ENCODE results near the gene ARAP3.

Gene ARAP3

GRCh38 chr5:141715346-141715905 lies 33.4 kb upstream of the ARAP3 start:
- no peak overlapping the region for H3K27ac ChIP-seq (ENCODE audit: low read depth, low read length)
- H3K4me1 ChIP-seq (ENCODE audit: control insufficient read depth in 5 of 5, insufficient read depth in 5 of 5, low read length in 5 of 5), result peaks cover 0 to 32% (median 6%) of the 10 kb centered on the region in 5 donors
- H3K36me3 ChIP-seq (ENCODE audit: control insufficient read depth in 5 of 5, insufficient read depth in 5 of 5, low read length in 5 of 5), result no peaks in the 10 kb centered on the region
- H3K9ac ChIP-seq (ENCODE audit: low read length in 5 of 5), result no peak overlapping the region
- H3K9me3 ChIP-seq (ENCODE audit: control insufficient read depth in 5 of 5, low read length in 5 of 5), result no peaks in the 10 kb centered on the region
- H3K27me3 ChIP-seq (ENCODE audit: control insufficient read depth in 5 of 5, insufficient read depth in 4 of 5, low read length in 5 of 5), result peaks cover 3 to 16% (median 6%) of the 10 kb centered on the region in 5 donors
- H3K4me3 ChIP-seq (ENCODE audit: low read depth in 1 of 5, low read length in 5 of 5), result no peak overlapping the region

GRCh38 chr5:141714542-141715310 lies 32.7 kb upstream of the ARAP3 start:
- peaks cover 0 to 32% (median 6%) of the 10 kb centered on the region in 5 donors for H3K4me1 ChIP-seq (ENCODE audit: control insufficient read depth in 5 of 5, insufficient read depth in 5 of 5, low read length in 5 of 5)
- H3K4me3 ChIP-seq (ENCODE audit: low read depth in 1 of 5, low read length in 5 of 5), result no peak overlapping the region
- H3K36me3 ChIP-seq (ENCODE audit: control insufficient read depth in 5 of 5, insufficient read depth in 5 of 5, low read length in 5 of 5), result no peaks in the 10 kb centered on the region
- no peak overlapping the region for H3K9ac ChIP-seq (ENCODE audit: low read length in 5 of 5)
- no peaks in the 10 kb centered on the region for H3K9me3 ChIP-seq (ENCODE audit: control insufficient read depth in 5 of 5, low read length in 5 of 5)
- peaks cover 3 to 16% (median 6%) of the 10 kb centered on the region in 5 donors for H3K27me3 ChIP-seq (ENCODE audit: control insufficient read depth in 5 of 5, insufficient read depth in 4 of 5, low read length in 5 of 5)
- no peak overlapping the region for H3K27ac ChIP-seq (ENCODE audit: low read depth, low read length)

GRCh38 chr5:141713616-141714309 lies 31.7 kb upstream of the ARAP3 start:
- H3K9me3 ChIP-seq (ENCODE audit: control insufficient read depth in 5 of 5, low read length in 5 of 5), result no peaks in the 10 kb centered on the region
- H3K27me3 ChIP-seq (ENCODE audit: control insufficient read depth in 5 of 5, insufficient read depth in 4 of 5, low read length in 5 of 5), result peaks cover 2 to 16% (median 6%) of the 10 kb centered on the region in 5 donors
- H3K4me1 ChIP-seq (ENCODE audit: control insufficient read depth in 5 of 5, insufficient read depth in 5 of 5, low read length in 5 of 5), result peaks cover 0 to 32% (median 6%) of the 10 kb centered on the region in 5 donors
- H3K36me3 ChIP-seq (ENCODE audit: control insufficient read depth in 5 of 5, insufficient read depth in 5 of 5, low read length in 5 of 5), result no peaks in the 10 kb centered on the region
- no peak overlapping the region for H3K27ac ChIP-seq (ENCODE audit: low read depth, low read length)
- H3K4me3 ChIP-seq (ENCODE audit: low read depth in 1 of 5, low read length in 5 of 5), result no peak overlapping the region
- no peak overlapping the region for H3K9ac ChIP-seq (ENCODE audit: low read length in 5 of 5)

GRCh38 chr5:141711687-141712086 lies 29.7 kb upstream of the ARAP3 start:
- no peak overlapping the region for H3K9ac ChIP-seq (ENCODE audit: low read length in 5 of 5)
- no peak overlapping the region for H3K4me3 ChIP-seq (ENCODE audit: low read depth in 1 of 5, low read length in 5 of 5)
- peaks cover 0 to 37% (median 6%) of the 10 kb centered on the region in 5 donors for H3K4me1 ChIP-seq (ENCODE audit: control insufficient read depth in 5 of 5, insufficient read depth in 5 of 5, low read length in 5 of 5)
- no peaks in the 10 kb centered on the region for H3K9me3 ChIP-seq (ENCODE audit: control insufficient read depth in 5 of 5, low read length in 5 of 5)
- H3K27me3 ChIP-seq (ENCODE audit: control insufficient read depth in 5 of 5, insufficient read depth in 4 of 5, low read length in 5 of 5), result peaks cover 0 to 7% (median 5%) of the 10 kb centered on the region in 5 donors
- H3K27ac ChIP-seq (ENCODE audit: low read depth, low read length), result no peak overlapping the region
- H3K36me3 ChIP-seq (ENCODE audit: control insufficient read depth in 5 of 5, insufficient read depth in 5 of 5, low read length in 5 of 5), result no peaks in the 10 kb centered on the region

GRCh38 chr5:141709699-141710267 lies 27.8 kb upstream of the ARAP3 start:
- no peak overlapping the region for H3K9ac ChIP-seq (ENCODE audit: low read length in 5 of 5)
- no peaks in the 10 kb centered on the region for H3K9me3 ChIP-seq (ENCODE audit: control insufficient read depth in 5 of 5, low read length in 5 of 5)
- H3K4me1 ChIP-seq (ENCODE audit: control insufficient read depth in 5 of 5, insufficient read depth in 5 of 5, low read length in 5 of 5), result peaks cover 0 to 23% (median 6%) of the 10 kb centered on the region in 5 donors
- H3K36me3 ChIP-seq (ENCODE audit: control insufficient read depth in 5 of 5, insufficient read depth in 5 of 5, low read length in 5 of 5), result no peaks in the 10 kb centered on the region
- H3K27me3 ChIP-seq (ENCODE audit: control insufficient read depth in 5 of 5, insufficient read depth in 4 of 5, low read length in 5 of 5), result peaks cover 0 to 7% (median 4%) of the 10 kb centered on the region in 5 donors
- no peak overlapping the region for H3K27ac ChIP-seq (ENCODE audit: low read depth, low read length)
- no peak overlapping the region for H3K4me3 ChIP-seq (ENCODE audit: low read depth in 1 of 5, low read length in 5 of 5)

- Histone ChIP-seq H3K27ac (ENCODE audit: low read depth, low read length) (no peak overlapping the region), H3K4me1 (ENCODE audit: control insufficient read depth in 5 of 5, insufficient read depth in 5 of 5, low read length in 5 of 5) (peaks cover 0 to 10% (median 2%) of the 10 kb centered on the region in 5 donors), H3K27me3 (ENCODE audit: control insufficient read depth in 5 of 5, insufficient read depth in 4 of 5, low read length in 5 of 5) (peaks cover 0 to 17% (median 12%) of the 10 kb centered on the region in 5 donors), H3K9ac (ENCODE audit: low read length in 5 of 5) (no peak overlapping the region), H3K36me3 (ENCODE audit: control insufficient read depth in 5 of 5, insufficient read depth in 5 of 5, low read length in 5 of 5) (no peaks in the 10 kb centered on the region), H3K9me3 (ENCODE audit: control insufficient read depth in 5 of 5, low read length in 5 of 5) (no peaks in the 10 kb centered on the region), H3K4me3 (ENCODE audit: low read depth in 1 of 5, low read length in 5 of 5) (no peak overlapping the region)
Observed at GRCh38 chr5:141708016-141708415, 26.0 kb upstream of the ARAP3 start.

- no peaks in the 10 kb centered on the region for H3K36me3 ChIP-seq (ENCODE audit: control insufficient read depth in 5 of 5, insufficient read depth in 5 of 5, low read length in 5 of 5)
- no peaks in the 10 kb centered on the region for H3K9me3 ChIP-seq (ENCODE audit: control insufficient read depth in 5 of 5, low read length in 5 of 5)
- peaks cover 0 to 13% (median 7%) of the 10 kb centered on the region in 5 donors for H3K4me1 ChIP-seq (ENCODE audit: control insufficient read depth in 5 of 5, insufficient read depth in 5 of 5, low read length in 5 of 5)
- peaks cover 0 to 22% (median 13%) of the 10 kb centered on the region in 5 donors for H3K27me3 ChIP-seq (ENCODE audit: control insufficient read depth in 5 of 5, insufficient read depth in 4 of 5, low read length in 5 of 5)
- H3K9ac ChIP-seq (ENCODE audit: low read length in 5 of 5), result no peak overlapping the region
- no peak overlapping the region for H3K4me3 ChIP-seq (ENCODE audit: low read depth in 1 of 5, low read length in 5 of 5)
- H3K27ac ChIP-seq (ENCODE audit: low read depth, low read length), result no peak overlapping the region
Observed at GRCh38 chr5:141707510-141707909, 25.5 kb upstream of the ARAP3 start.

GRCh38 chr5:141706121-141706520 lies 24.1 kb upstream of the ARAP3 start:
- Histone ChIP-seq H3K9ac (ENCODE audit: low read length in 5 of 5) (no peak overlapping the region), H3K27ac (ENCODE audit: low read depth, low read length) (no peak overlapping the region), H3K4me1 (ENCODE audit: control insufficient read depth in 5 of 5, insufficient read depth in 5 of 5, low read length in 5 of 5) (peaks cover 0 to 22% (median 17%) of the 10 kb centered on the region in 5 donors), H3K4me3 (ENCODE audit: low read depth in 1 of 5, low read length in 5 of 5) (no peak overlapping the region), H3K9me3 (ENCODE audit: control insufficient read depth in 5 of 5, low read length in 5 of 5) (no peaks in the 10 kb centered on the region), H3K36me3 (ENCODE audit: control insufficient read depth in 5 of 5, insufficient read depth in 5 of 5, low read length in 5 of 5) (no peaks in the 10 kb centered on the region), H3K27me3 (ENCODE audit: control insufficient read depth in 5 of 5, insufficient read depth in 4 of 5, low read length in 5 of 5) (peaks cover 2 to 26% (median 19%) of the 10 kb centered on the region in 5 donors)

- Histone ChIP-seq H3K27ac (ENCODE audit: low read depth, low read length) (no peak overlapping the region), H3K27me3 (ENCODE audit: control insufficient read depth in 5 of 5, insufficient read depth in 4 of 5, low read length in 5 of 5) (peaks cover 7 to 33% (median 25%) of the 10 kb centered on the region in 5 donors), H3K9me3 (ENCODE audit: control insufficient read depth in 5 of 5, low read length in 5 of 5) (no peaks in the 10 kb centered on the region), H3K9ac (ENCODE audit: low read length in 5 of 5) (no peak overlapping the region), H3K4me1 (ENCODE audit: control insufficient read depth in 5 of 5, insufficient read depth in 5 of 5, low read length in 5 of 5) (peaks cover 0 to 22% (median 17%) of the 10 kb centered on the region in 5 donors), H3K4me3 (ENCODE audit: low read depth in 1 of 5, low read length in 5 of 5) (no peak overlapping the region), H3K36me3 (ENCODE audit: control insufficient read depth in 5 of 5, insufficient read depth in 5 of 5, low read length in 5 of 5) (no peaks in the 10 kb centered on the region)
Observed at GRCh38 chr5:141705469-141705868, 23.4 kb upstream of the ARAP3 start.
